SW480 (cell line): Measurements from ENCODE around the gene S100B.
"Not testable (repeated sequence)": the region's sequence is repeated elsewhere in the genome, so short reads cannot be mapped to it uniquely, and the experiment has no call there.

Source experiments
- DNase-seq: peaks from one replicate; pipeline ENCODE4 v3.0.0-alpha.2; 2016; ENCODE audit warnings: low spot score

The S100B gene

GRCh38 chr21:46600978-46601377, 3.9 kb downstream of the S100B start:
- no peak for DNase-seq

GRCh38 chr21:46600305-46600704, 4.6 kb downstream of the S100B start:
- DNase-seq: no peak

GRCh38 chr21:46598581-46599572, 6.0 kb downstream of the S100B start:
- peak; percentile 23 for DNase-seq

- DNase-seq: no peak
Measured at GRCh38 chr21:46597896-46598343, 7.0 kb downstream of the S100B start.

GRCh38 chr21:46597031-46597430, 7.9 kb downstream of the S100B start:
- DNase-seq: no peak

- no peak for DNase-seq
Measured at GRCh38 chr21:46596201-46596600, 8.7 kb downstream of the S100B start.

- DNase-seq: no peak
Measured at GRCh38 chr21:46594276-46594675, 10.6 kb downstream of the S100B start.

GRCh38 chr21:46585191-46585953, 19.5 kb downstream of the S100B start:
- no peak for DNase-seq

- no peak for DNase-seq
Measured at GRCh38 chr21:46581780-46582307, 23.0 kb downstream of the S100B start.

GRCh38 chr21:46579394-46579793, 25.5 kb downstream of the S100B start:
- DNase-seq: not testable (repeated sequence)

GRCh38 chr21:46577786-46578185, 27.1 kb downstream of the S100B start:
- not testable (repeated sequence) for DNase-seq

- no peak for DNase-seq
Measured at GRCh38 chr21:46572850-46573249, 32.0 kb downstream of the S100B start.

- DNase-seq: no peak
Measured at GRCh38 chr21:46570631-46571030, 34.3 kb downstream of the S100B start.

- no peak for DNase-seq
Measured at GRCh38 chr21:46570119-46570518, 34.8 kb downstream of the S100B start.

- DNase-seq: no peak
Measured at GRCh38 chr21:46569081-46569480, 35.8 kb downstream of the S100B start.

- DNase-seq: no peak
Measured at GRCh38 chr21:46568562-46568961, 36.3 kb downstream of the S100B start.

GRCh38 chr21:46567348-46567747, 37.5 kb downstream of the S100B start:
- DNase-seq: no peak

- no peak for DNase-seq
Measured at GRCh38 chr21:46564391-46564790, 40.5 kb downstream of the S100B start.

- DNase-seq: no peak
Measured at GRCh38 chr21:46562964-46563607, 41.8 kb downstream of the S100B start.

GRCh38 chr21:46562472-46562871, 42.4 kb downstream of the S100B start:
- DNase-seq: no peak

- DNase-seq: no peak
Measured at GRCh38 chr21:46561445-46562090, 43.3 kb downstream of the S100B start.
